ENCODE results near the gene COL5A1.
"Not testable (repeated sequence)": the region's sequence is repeated elsewhere in the genome, so short reads cannot be mapped to it uniquely, and the experiment has no call there.

COL5A1 gene

GRCh38 chr9:134638502-134639090 lies 3.0 kb upstream of the COL5A1 start:
- no peak for DNase-seq (ENCODE audit: low read depth in 2 of 2)

- no peak for DNase-seq (ENCODE audit: low read depth in 2 of 2)
Observed at GRCh38 chr9:134639994-134640393, 1.6 kb upstream of the COL5A1 start.

- no peak for DNase-seq (ENCODE audit: low read depth in 2 of 2)
Observed at GRCh38 chr9:134640506-134641172, 964 bp upstream of the COL5A1 start.

- no peak for DNase-seq (ENCODE audit: low read depth in 2 of 2)
Observed at GRCh38 chr9:134641990-134642384, 384 bp downstream of the COL5A1 start.

GRCh38 chr9:134642385-134643181 lies 980 bp downstream of the COL5A1 start:
- DNase-seq (ENCODE audit: low read depth in 2 of 2): no peak

- no peak for DNase-seq (ENCODE audit: low read depth in 2 of 2)
Observed at GRCh38 chr9:134643222-134643671, 1.6 kb downstream of the COL5A1 start.

GRCh38 chr9:134644401-134644724 lies 2.8 kb downstream of the COL5A1 start:
- DNase-seq (ENCODE audit: low read depth in 2 of 2): not testable (repeated sequence)

- DNase-seq (ENCODE audit: low read depth in 2 of 2): no peak
Observed at GRCh38 chr9:134644725-134645606, 3.4 kb downstream of the COL5A1 start.

GRCh38 chr9:134645607-134646365 lies 4.2 kb downstream of the COL5A1 start:
- no peak for DNase-seq (ENCODE audit: low read depth in 2 of 2)

- DNase-seq (ENCODE audit: low read depth in 2 of 2): no peak
Observed at GRCh38 chr9:134647359-134648080, 5.9 kb downstream of the COL5A1 start.

- DNase-seq (ENCODE audit: low read depth in 2 of 2): no peak
Observed at GRCh38 chr9:134648701-134649530, 7.3 kb downstream of the COL5A1 start.

GRCh38 chr9:134650431-134651190 lies 9.0 kb downstream of the COL5A1 start:
- no peak for DNase-seq (ENCODE audit: low read depth in 2 of 2)

GRCh38 chr9:134651226-134651905 lies 9.8 kb downstream of the COL5A1 start:
- no peak for DNase-seq (ENCODE audit: low read depth in 2 of 2)

GRCh38 chr9:134652291-134653225 lies 11.0 kb downstream of the COL5A1 start:
- DNase-seq (ENCODE audit: low read depth in 2 of 2): no peak

GRCh38 chr9:134653259-134654009 lies 11.8 kb downstream of the COL5A1 start:
- DNase-seq (ENCODE audit: low read depth in 2 of 2): no peak

GRCh38 chr9:134655101-134655500 lies 13.5 kb downstream of the COL5A1 start:
- no peak for DNase-seq (ENCODE audit: low read depth in 2 of 2)
